K562 (cell line): ENCODE measurements around the gene BRSK1. TPM values are rescaled to one million over a fixed set of nuclear protein-coding genes. Genes with fewer than 3 reads are reported as not detected.
"Not testable (repeated sequence)": the region's sequence is repeated elsewhere in the genome, so short reads cannot be mapped to it uniquely, and the experiment has no call there.

Source experiments
- ATAC-seq: fragments of 200-7000 bp; cut with Tn5 transposase; 3 replicates; pipeline ENCODE4 v1.9.1; 2020; ENCODE audit warnings: moderate library complexity
- BruUV-seq: library from RNA; stranded (reverse); fragments of 400-500 nt; replicated peaks from 2 replicates; lab custom pipeline; 2021; lab: Mats Ljungman, UMichigan
- CTCF ChIA-PET: fragments of 300-600 bp; formaldehyde crosslinking; extraction: SDS; loops from one replicate; lab custom pipeline; 2021; ENCODE audit warnings: low intra/inter-chr PET ratio; lab: Yijun Ruan, JAX
- POLR2A ChIA-PET: fragments of 300-600, 350-650 bp; sonication (Branson Sonifier 250); formaldehyde crosslinking; extraction: SDS; loops from one replicate; lab custom pipeline; 2021; ENCODE audit warnings: antibody characterized with exemption, inconsistent platforms; lab: Yijun Ruan, JAX
- DNase-seq, 4 experiments: peaks; one replicate each; pipeline versions ENCODE4 v3.0.0 to v3.0.0-alpha.2; 2011 to 2018; ENCODE audit warnings: low spot score in 3 of 4, mixed read lengths in 3 of 4; ENCODE audit errors: extremely low read depth in 1 of 4
- FAIRE-seq: peaks from 2 replicates; lab custom pipeline; 2011; peaks lifted over from hg19 to GRCh38; lab: Jason Lieb, UNC
- H2AFZ ChIP-seq: 2 replicates; pipeline ENCODE4 v1.6.0; 2011; ENCODE audit warnings: low read depth, low read length, control low read depth, inconsistent platforms
- H3K27ac ChIP-seq: fragments of 200-600 bp; 3 replicates; pipeline ENCODE4 v1.8.0; 2011; ENCODE audit warnings: low read depth, mild to moderate bottlenecking, control low read depth, inconsistent platforms, low read length, moderate library complexity, mixed read lengths; ENCODE audit errors: extremely low read depth
- H3K27me3 ChIP-seq, 2 experiments: fragments of 300-600 bp in 1 of 2; 2 replicates in 1 of 2; 3 replicates in 1 of 2; pipeline versions ENCODE4 v1.6.0 to v1.8.0; 2011; ENCODE audit warnings: inconsistent platforms in 2 of 2, low read length in 2 of 2, mild to moderate bottlenecking in 1 of 2, mixed read lengths in 1 of 2, moderate library complexity in 1 of 2; ENCODE audit not compliant: control insufficient read depth in 2 of 2, insufficient read depth in 2 of 2
- H3K36me3 ChIP-seq: fragments of 300-600 bp; 3 replicates; pipeline ENCODE4 v1.8.0; 2011; ENCODE audit warnings: mild to moderate bottlenecking, low read length, inconsistent platforms; ENCODE audit not compliant: control insufficient read depth, insufficient read depth
- H3K4me1 ChIP-seq, 2 experiments: fragments of 200-600 bp in 1 of 2; replicated peaks in 1 of 2; 2 replicates in 1 of 2; 3 replicates in 1 of 2; pipeline versions ENCODE4 v1.5.1 to v1.8.0; 2011; ENCODE audit warnings: inconsistent platforms in 2 of 2, low read length in 2 of 2, mild to moderate bottlenecking in 1 of 2, mixed read lengths in 1 of 2, moderate library complexity in 1 of 2; ENCODE audit not compliant: control insufficient read depth in 2 of 2, insufficient read depth in 2 of 2
- H3K4me2 ChIP-seq: 2 replicates; pipeline ENCODE4 v1.6.1; 2011; ENCODE audit warnings: low read length, control low read depth, inconsistent platforms, mixed read lengths; ENCODE audit not compliant: insufficient read depth
- H3K4me3 ChIP-seq: fragments of 200-600 bp; sonication (generic), shearing (Covaris generic); 2 replicates; pipeline ENCODE4 v1.5.1; 2016; ENCODE audit warnings: control low read depth, inconsistent platforms
- H3K79me2 ChIP-seq: fragments of 200-600 bp; 3 replicates; pipeline ENCODE4 v1.8.0; 2011; ENCODE audit warnings: low read length, inconsistent platforms; ENCODE audit not compliant: control insufficient read depth, insufficient read depth
- H3K9ac ChIP-seq, 2 experiments: 2 replicates each; pipeline versions ENCODE4 v1.6.0 to v1.6.1; 2011; ENCODE audit warnings: low read depth in 2 of 2, low read length in 2 of 2, control low read depth in 1 of 2, inconsistent platforms in 1 of 2, mild to moderate bottlenecking in 1 of 2, mixed read lengths in 1 of 2; ENCODE audit not compliant: insufficient read depth in 1 of 2
- H3K9me1 ChIP-seq: one replicate; pipeline ENCODE4 v1.6.0; 2011; ENCODE audit warnings: inconsistent platforms, mild to moderate bottlenecking, low read length, moderate library complexity; ENCODE audit not compliant: control insufficient read depth, insufficient read depth
- H3K9me3 ChIP-seq: replicated peaks from 2 replicates; pipeline ENCODE4 v1.5.1; 2011; ENCODE audit warnings: low read depth, low read length, inconsistent platforms; ENCODE audit not compliant: control insufficient read depth, insufficient read depth
- H4K20me1 ChIP-seq: replicated peaks from 2 replicates; pipeline ENCODE4 v1.6.1; 2011; ENCODE audit warnings: low read length, inconsistent platforms, mixed read lengths; ENCODE audit not compliant: control insufficient read depth, insufficient read depth
- ATF3 ChIP-seq, 2 experiments: fragments of 450-650 bp in 1 of 2; sonication (generic) in 1 of 2; formaldehyde crosslinking in 1 of 2; IDR thresholded peaks in 1 of 2; conservative IDR thresholded peaks in 1 of 2; 2 replicates each; pipeline versions ENCODE4 v1.6.1 to v1.8.1; 2016 to 2023; ENCODE audit warnings: mild to moderate bottlenecking in 2 of 2, moderate library complexity in 2 of 2, inconsistent platforms in 1 of 2, missing genetic modification reagents in 1 of 2
- ATF7 ChIP-seq: fragments of 450-650 bp; IDR thresholded peaks from 2 replicates; pipeline ENCODE4 v1.7.1; 2014; ENCODE audit warnings: mild to moderate bottlenecking, moderate library complexity
- CEBPB ChIP-seq: fragments of 450-650 bp; IDR thresholded peaks from 2 replicates; pipeline ENCODE4 v1.6.1; 2016; ENCODE audit warnings: missing genetic modification characterization, missing compliant biosample characterization
- CEBPG ChIP-seq, 3 experiments: fragments of 200-800 bp in 1 of 3; sonication (Bioruptor generic) in 1 of 3; sonication (generic) in 1 of 3; formaldehyde crosslinking in 1 of 3; IDR thresholded peaks in 2 of 3; conservative IDR thresholded peaks in 1 of 3; 2 replicates each; pipeline versions ENCODE4 v1.6.1 to v1.8.0; 2016 to 2022; ENCODE audit warnings: missing compliant biosample characterization in 2 of 3, missing genetic modification characterization in 2 of 3, mild to moderate bottlenecking in 1 of 3, missing genetic modification reagents in 1 of 3
- HDAC8 ChIP-seq: fragments of 450-650 bp; IDR thresholded peaks from 2 replicates; pipeline ENCODE4 v1.6.1; 2016; ENCODE audit warnings: mild to moderate bottlenecking, missing genetic modification characterization, moderate library complexity, missing compliant biosample characterization
- JUND ChIP-seq, 2 experiments: IDR thresholded peaks; 2 replicates in 1 of 2; 3 replicates in 1 of 2; pipeline ENCODE4 v1.6.1; 2011; ENCODE audit warnings: borderline replicate concordance in 2 of 2, low read depth in 2 of 2, low read length in 2 of 2, improper control_type of control experiment in 1 of 2, missing biosample characterization in 1 of 2, missing genetic modification characterization in 1 of 2, missing genetic modification reagents in 1 of 2
- L3MBTL2 ChIP-seq: fragments of 450-650 bp; IDR thresholded peaks from 2 replicates; pipeline ENCODE4 v1.6.1; 2016; ENCODE audit warnings: mild to moderate bottlenecking, moderate library complexity
- MAFK ChIP-seq: IDR thresholded peaks from 2 replicates; pipeline ENCODE4 v1.6.1; 2011; ENCODE audit warnings: low read length, improper control_type of control experiment
- NR2C1 ChIP-seq, 2 experiments: fragments of 450-650 bp; IDR thresholded peaks; 2 replicates each; pipeline ENCODE4 v1.6.1; 2017; ENCODE audit warnings: mild to moderate bottlenecking in 2 of 2, antibody characterized with exemption in 1 of 2, inconsistent platforms in 1 of 2, missing compliant biosample characterization in 1 of 2, missing genetic modification characterization in 1 of 2
- ZNF384 ChIP-seq: IDR thresholded peaks from 2 replicates; pipeline ENCODE4 v1.6.1; 2012; ENCODE audit warnings: low read depth, low read length, improper control_type of control experiment
- WGBS: fragments of 100-300 bp; shearing (Covaris generic); methylation state at CpG from one replicate; pipeline ENCODE4 v1.1.6; 2016; ENCODE audit warnings: low coverage, mixed read lengths; ENCODE audit not compliant: insufficient coverage; ENCODE audit errors: missing lambda C conversion rate; 5-methylcytosine and 5-hydroxymethylcytosine counted together
- in situ Hi-C: fragments of 300-500 bp; cut with MboI; formaldehyde crosslinking; loops from 4 replicates; pipeline ENCODE4 v1.15.0; 2018; ENCODE audit warnings: inconsistent platforms, mixed read lengths
- intact Hi-C: fragments of 100-400 bp; cut with micrococcal nuclease; formaldehyde crosslinking; loops from 2 replicates; pipeline ENCODE4 v1.14.2; 2022
- polyA plus RNA-seq, 8 experiments: library from polyadenylated mRNA; depleted of rRNA in 4 of 8; stranded (reverse) in 5 of 8; unstranded in 3 of 8; fragments of >200 nt; fragmentation: Nextera tagmentation in 2 of 8; fragmentation: Illumina TruSeq in 1 of 8; extraction: Ambion mirVana in 2 of 8; extraction: Trizol in 1 of 8; gene quantifications; 2 replicates each; pipeline versions ENCODE4 v1.2.1 to v1.2.3, GENCODE V29; 2011 to 2014; ENCODE audit warnings: inconsistent platforms in 1 of 8, missing spikeins in 1 of 8
- total RNA-seq, 7 experiments: library from RNA; depleted of rRNA in 6 of 7; stranded (reverse); fragments of >200 nt in 6 of 7; fragmentation: Illumina TruSeq in 2 of 7; extraction: Trizol in 2 of 7; gene quantifications; 2 replicates each; pipeline versions ENCODE4 v1.2.1 to v1.2.3, GENCODE V29; 2011 to 2021; ENCODE audit warnings: low replicate concordance in 1 of 7

The BRSK1 gene
- total and polyA plus RNA-seq, 9 of the 15 experiments (the other 6 are each of a cell fraction or from before 2014, with no cell fraction given): 1.7 to 9.3 (median 3.8) TPM; not detected in 2

GRCh38 chr19:55329791-55330190 lies 46.0 kb downstream of the BRSK1 start:
- DNase-seq, BruUV-seq, H3K27ac ChIP-seq, H4K20me1 ChIP-seq, POLR2A ChIA-PET, H2AFZ ChIP-seq: not testable (repeated sequence)
- WGBS: 75% methylated on average over 6 of the region's 6 CpGs
- TF ChIP-seq ZNF384: 0 out of 2 replicates have a peak, but pooled peaks have one; percentile 39
- TF ChIP-seq, all 486 proteins: peak for 1; not testable (repeated sequence) for 485
- H3K9ac ChIP-seq, ATAC-seq, in situ Hi-C loops, intact Hi-C loops, CTCF ChIA-PET, FAIRE-seq, H3K4me3 ChIP-seq, H3K4me2 ChIP-seq, H3K9me3 ChIP-seq, H3K9me1 ChIP-seq, H3K27me3 ChIP-seq, H3K79me2 ChIP-seq, H3K36me3 ChIP-seq: not testable (repeated sequence)
- H3K4me1 ChIP-seq: peaks cover 10 to 20% of the 10 kb centered on the region in 2 experiments; a peak in 4 of 5 replicates

- Histone ChIP-seq H4K20me1 (no peaks in the 10 kb centered on the region), H3K9me1 (no peaks in the 10 kb centered on the region), H3K27ac (no peak overlapping the region), H3K79me2 (no peaks in the 10 kb centered on the region), H3K27me3 (no peaks in the 10 kb centered on the region), H3K4me3 (no peak overlapping the region), H3K4me2 (no peak overlapping the region), H2AFZ (peak overlapping the region; percentile 69), H3K36me3 (no peaks in the 10 kb centered on the region), H3K9me3 (no peaks in the 10 kb centered on the region; the same call in 1 of the 2 replicates), H3K9ac (no peak overlapping the region), H3K4me1 (peaks cover 0 to 7% of the 10 kb centered on the region in 2 experiments; a peak in 4 of 5 replicates)
- WGBS: 65% methylated on average over 11 of the region's 11 CpGs
- in situ Hi-C loops: no loop called here
- ATAC-seq (peak; percentile 22; the same call in 1 of the 3 replicates), FAIRE-seq (no peak), DNase-seq (no peak)
- no TSS peak for BruUV-seq
- intact Hi-C loops: no loop called here
- ChIA-PET CTCF (no interaction called here), POLR2A (interaction anchor here (1.0 kb wide), 1 partner anchor 72 kb away, joined by 3 read pairs; no protein-coding TSS in a partner anchor)
- 0 out of 2 replicates have a peak, but pooled peaks have one; percentile 28 for TF ChIP-seq CEBPB (tag)
- 0 out of 2 replicates have a peak, but pooled peaks have one; percentile 21 for TF ChIP-seq L3MBTL2
- TF ChIP-seq JUND (IDR thresholded peaks at IDR 0.05; ENCODE audit: borderline replicate concordance, low read depth, low read length): peak; percentile 53
- no peak for TF ChIP-seq JUND (tag; IDR thresholded peaks at IDR 0.05; ENCODE audit: borderline replicate concordance, low read depth, low read length)
- TF ChIP-seq NR2C1 (IDR thresholded peaks at IDR 0.05): no peak
- TF ChIP-seq NR2C1 (tag; IDR thresholded peaks at IDR 0.05): 0 out of 2 replicates have a peak, but pooled peaks have one; percentile 37
- TF ChIP-seq CEBPG (CRISPR knock-in tag; IDR thresholded peaks at IDR 0.05): peak; percentile 27; the same call in 1 of the 2 replicates
- peak in 1 of 2 experiments; percentile 56; a peak in 2 of 4 replicates for TF ChIP-seq CEBPG (tag; conservative IDR thresholded peaks at IDR 0.05 in 1 of 2, IDR thresholded peaks at IDR 0.05 in 1 of 2)
- no peak for TF ChIP-seq MAFK
- TF ChIP-seq HDAC8: no peak
- TF ChIP-seq ATF3 (IDR thresholded peaks at IDR 0.05): peak; percentile 76
- TF ChIP-seq ATF3 (CRISPR knock-in tag; conservative IDR thresholded peaks at IDR 0.05): no peak
- TF ChIP-seq ATF7: peak; percentile 61; the same call in 1 of the 2 replicates
Measured at GRCh38 chr19:55333870-55334269, 50.1 kb downstream of the BRSK1 start.
